HG03469 (cell line): ENCODE data around the gene ZNF580.
A peak's percentile ranks its signal among the peaks of the same experiment; 100 is the strongest.

Experiments
- ATAC-seq: cut with Tn5 transposase; IDR thresholded peaks from one replicate; pipeline ENCODE4 v1.9.1; 2021; ENCODE audit warnings: mild to moderate bottlenecking, moderate library complexity, moderate number of reproducible peaks; ENCODE audit not compliant: unreplicated experiment

Gene ZNF580

GRCh38 chr19:55644191-55644833 is 3.5 kb downstream of the ZNF580 start:
- ATAC-seq = no peak

DNA sequence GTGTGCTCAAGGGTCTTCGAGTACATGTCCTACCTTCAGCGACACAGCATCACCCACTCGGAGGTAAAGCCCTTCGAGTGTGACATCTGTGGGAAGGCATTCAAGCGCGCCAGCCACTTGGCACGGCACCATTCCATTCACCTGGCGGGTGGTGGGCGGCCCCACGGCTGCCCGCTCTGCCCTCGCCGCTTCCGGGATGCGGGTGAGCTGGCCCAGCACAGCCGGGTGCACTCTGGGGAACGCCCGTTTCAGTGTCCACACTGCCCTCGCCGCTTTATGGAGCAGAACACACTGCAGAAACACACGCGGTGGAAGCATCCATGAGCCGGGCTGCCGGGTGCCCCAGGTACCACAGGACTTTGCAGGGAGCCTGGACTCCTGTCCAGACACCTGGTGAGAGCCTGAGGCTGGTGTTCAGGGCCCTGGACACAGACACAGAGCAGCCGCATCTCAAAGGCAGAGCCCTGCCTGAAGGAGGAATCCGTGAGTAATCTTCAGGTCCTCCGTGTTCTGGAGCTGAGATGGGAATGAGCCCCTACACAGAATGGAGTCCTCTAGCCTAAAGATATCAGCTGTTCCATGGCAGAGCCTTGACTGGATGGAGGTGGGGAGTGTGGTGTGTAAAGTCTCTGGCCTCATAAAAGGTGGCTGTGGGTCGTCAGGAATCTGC is 4.2 kb downstream of the ZNF580 start:
- ATAC-seq = no peak

- no peak for ATAC-seq
Observed at GRCh38 chr19:55645512-55645881, 4.7 kb downstream of the ZNF580 start.

GRCh38 chr19:55646889-55647731 is 6.3 kb downstream of the ZNF580 start:
- ATAC-seq = no peak

DNA sequence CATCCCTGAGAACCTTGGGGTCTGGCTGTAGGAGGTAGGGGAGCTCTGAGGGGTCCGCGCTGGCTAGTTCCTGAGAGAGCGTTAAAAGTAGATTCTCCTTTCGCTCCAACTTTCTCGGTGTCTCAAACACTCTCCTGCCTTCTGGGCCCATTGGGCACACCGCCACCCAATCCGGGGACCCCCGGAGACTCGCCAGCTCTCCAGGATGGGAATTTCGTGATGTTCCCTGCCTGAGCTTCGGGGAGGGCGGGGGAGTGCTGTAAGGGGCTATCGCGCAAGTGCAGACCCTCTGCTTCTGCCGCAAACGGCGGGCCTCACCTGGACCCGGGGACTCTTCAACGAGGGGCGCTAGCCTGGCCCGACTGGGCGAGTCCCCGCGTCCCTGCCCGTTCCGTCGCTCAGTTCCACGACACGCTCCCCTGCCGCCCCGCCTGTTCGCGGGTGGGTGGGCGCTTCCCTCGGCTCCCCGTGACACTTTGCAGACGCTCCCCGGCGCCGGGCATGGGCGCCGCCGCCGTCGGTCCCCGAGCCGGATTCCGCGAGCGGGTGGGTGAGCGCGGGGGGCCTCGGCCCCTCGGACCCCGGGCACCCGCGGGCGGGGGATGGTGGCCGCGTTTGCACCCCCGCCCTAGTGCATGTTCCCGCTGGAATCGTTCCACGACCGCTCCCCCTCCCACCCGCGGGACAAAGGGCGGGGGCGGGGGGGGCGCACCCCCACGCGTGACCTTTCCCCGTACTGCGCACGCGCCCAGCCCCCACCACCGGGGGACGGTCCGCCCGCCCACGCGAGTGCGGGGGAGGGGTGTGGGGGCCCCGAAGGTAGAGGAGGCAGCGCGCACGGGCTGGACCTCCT is 7.2 kb downstream of the ZNF580 start, which contains the start of gene CCDC106:
CCDC106 (plus strand) TSS at position 481 of the 853 bp plus-strand sequence. CDS start 835 bp downstream, outside the sequence.
- no peak for ATAC-seq

GRCh38 chr19:55648585-55649267 is 7.9 kb downstream of the ZNF580 start:
- no peak for ATAC-seq

DNA sequence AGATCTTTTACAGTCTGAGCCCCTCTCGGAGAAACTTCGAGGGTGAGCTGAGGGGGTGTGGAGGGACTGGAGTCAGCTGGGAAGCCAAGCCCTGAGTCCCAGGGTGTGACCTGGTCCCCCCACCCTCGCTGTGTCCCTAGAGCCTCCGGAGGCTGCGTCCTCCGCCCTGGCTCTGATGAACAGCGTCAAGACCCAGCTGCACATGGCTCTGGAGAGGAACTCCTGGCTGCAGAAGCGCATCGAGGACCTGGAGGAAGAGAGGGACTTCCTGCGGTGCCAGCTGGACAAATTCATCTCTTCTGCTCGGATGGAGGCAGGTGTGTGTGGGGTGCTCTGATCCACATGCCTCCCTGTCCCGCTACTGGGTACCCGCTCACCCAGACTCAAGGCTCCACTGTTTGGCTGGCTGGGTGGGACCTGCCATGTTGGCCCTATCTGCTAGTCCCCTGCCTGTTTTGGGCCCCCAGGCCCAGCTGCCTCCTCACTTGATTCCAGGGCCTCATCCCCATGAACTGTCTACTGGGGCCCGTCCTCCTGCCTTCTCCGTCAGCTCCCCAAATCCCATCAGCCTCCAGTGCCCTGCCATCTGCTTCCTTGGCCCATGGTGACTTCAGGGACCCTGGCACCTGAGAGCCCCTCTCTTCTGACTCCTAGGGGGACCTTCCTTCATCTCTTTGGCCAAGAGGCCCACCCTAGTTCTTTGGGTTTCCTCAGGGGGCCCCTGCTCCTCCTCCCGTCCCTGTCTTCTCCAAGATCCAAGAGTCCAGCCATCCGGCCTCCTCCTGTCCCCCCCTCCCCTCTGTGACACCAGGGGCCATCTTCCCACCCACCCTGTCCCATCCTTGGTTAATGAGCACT is 8.7 kb downstream of the ZNF580 start:
- ATAC-seq = no peak

- no peak for ATAC-seq
Observed at GRCh38 chr19:55650126-55650557, 9.3 kb downstream of the ZNF580 start.

DNA sequence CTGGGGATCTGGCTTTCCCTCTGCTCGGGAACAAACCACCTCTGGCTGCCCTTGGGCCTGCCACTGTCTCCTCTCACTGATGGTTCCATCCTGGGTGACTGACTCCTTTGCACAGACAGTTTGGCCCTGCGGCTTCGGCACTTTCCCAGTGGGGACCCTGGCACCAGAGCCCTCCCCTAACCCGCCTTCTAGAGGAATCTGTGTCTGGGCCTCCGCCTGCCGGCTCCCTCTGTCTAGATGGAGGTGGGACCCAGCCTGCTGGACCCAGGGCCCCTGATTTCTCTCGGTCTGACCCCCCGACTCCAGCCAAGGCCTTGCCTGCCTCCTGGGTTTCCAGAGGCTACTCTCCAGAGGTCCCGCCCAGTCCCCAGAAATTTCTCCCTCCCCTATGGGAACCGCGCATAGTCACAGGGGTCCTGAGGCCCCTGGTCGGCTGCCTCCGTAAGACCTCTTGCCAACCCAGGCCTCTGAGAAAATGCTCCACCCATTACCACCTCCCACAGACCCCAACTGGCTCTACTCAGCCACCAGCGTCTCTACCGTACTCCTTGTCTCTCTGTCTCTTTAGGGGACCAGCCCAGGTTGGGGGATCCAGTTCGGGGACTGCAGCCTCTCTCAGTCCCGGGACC is 9.9 kb downstream of the ZNF580 start:
- no peak for ATAC-seq

DNA sequence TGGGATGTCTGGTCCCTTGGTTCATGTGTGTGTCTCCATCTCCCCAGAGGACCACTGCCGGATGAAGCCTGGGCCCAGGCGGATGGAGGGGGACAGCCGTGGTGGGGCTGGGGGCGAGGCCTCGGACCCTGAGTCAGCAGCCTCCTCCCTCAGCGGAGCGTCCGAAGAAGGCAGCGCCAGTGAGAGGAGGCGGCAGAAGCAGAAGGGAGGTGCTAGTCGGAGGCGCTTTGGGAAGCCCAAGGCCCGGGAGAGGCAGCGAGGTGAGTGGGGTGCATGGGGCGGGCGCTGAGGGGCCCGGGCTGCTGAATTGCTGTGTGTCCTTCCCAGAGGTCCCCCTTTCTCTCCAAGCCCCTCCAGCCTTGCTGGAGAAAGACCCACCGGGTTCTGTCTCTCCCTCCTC is 10.4 kb downstream of the ZNF580 start:
- no peak for ATAC-seq

DNA sequence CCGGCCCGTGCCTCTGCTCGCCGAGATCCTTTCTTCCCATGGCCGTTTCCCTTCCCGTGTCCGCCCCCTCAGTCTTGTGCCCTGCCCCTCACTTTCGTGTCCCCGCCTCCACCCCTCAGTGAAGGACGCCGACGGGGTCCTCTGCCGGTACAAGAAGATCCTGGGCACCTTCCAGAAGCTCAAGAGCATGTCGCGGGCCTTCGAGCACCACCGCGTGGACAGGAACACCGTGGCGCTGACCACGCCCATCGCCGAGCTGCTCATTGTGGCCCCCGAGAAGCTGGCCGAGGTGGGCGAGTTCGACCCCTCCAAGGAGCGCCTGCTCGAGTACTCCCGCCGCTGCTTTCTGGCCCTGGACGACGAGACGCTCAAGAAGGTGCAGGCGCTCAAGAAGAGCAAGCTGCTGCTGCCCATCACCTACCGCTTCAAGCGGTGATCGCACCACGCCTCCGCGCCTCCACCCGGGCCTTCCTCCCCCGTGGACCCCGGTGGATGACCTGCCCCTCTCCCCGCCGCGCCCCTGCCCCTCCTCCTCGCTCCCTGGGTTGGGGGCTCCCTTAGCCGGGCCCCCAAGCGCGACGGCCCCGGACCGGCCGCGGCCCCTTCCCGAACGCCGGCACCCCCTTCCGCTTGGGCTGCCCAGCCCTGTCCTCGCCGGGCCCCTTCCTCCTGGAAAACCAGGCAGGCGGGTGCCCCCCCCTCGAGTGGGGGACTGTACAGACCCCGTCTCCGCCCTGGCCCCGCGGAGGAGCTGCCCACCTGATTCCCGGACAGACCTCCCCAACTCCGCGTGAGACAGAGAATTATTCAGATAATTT is 11.7 kb downstream of the ZNF580 start:
- ATAC-seq = no peak

DNA sequence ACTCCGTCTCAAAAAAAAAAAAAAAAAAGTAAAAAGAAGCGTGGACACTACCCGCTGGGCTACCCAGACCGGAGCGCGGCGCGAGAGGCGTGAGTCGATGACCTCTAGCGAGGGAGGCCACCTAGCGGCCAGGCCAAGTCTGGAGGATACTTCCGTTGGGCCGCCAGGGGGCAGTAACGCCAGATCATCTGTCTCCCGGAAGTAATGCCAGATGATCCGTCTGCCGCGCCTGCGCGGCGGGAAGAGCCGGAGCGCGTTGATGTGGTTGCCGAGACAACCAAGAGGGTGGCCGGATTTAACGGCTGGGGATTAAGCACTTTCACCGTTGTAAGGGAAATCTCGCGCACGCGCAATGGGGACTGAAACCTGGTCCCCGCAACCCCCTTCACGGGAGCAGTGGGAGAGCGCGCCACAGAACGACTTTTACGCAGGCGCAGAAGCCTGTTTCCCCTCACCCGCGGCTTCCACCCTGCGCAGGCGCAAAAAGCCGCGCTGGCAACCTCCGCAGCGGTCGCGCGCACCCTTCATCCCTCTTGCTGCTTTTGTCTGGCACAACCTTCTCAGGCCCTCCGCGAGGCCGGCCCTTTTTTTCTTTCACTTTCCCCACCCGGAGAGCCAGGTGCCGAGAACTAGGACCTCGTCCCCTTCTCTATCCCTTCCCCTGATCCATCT is 13.0 kb downstream of the ZNF580 start:
- peak; percentile 30 for ATAC-seq

DNA sequence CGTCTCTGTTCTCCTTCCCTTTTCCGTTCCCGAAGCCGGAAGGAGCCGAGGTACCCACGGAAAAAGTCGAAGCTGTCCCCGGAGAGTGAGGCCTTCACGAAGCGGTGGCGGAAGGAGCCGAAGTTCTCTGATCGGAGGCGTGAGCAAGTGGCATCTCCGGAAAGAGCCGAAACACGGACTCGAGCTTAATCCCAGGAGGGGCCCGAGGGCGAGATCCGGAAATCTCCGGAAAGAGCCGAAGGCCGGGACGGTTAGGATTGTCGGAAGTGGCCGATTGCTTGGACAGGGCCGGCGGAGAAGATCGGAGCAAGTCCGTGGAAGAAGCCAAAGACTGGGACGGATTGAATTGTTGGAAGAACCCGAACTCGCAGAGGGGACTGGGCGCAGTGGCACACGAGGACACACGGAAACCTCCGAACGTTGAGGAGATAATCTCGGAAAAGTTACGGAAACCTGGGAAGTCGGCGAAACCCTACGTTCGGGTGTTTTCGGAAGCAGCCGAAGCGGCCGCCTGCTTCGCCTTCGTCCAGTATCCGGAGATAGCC is 13.6 kb downstream of the ZNF580 start:
- peak; percentile 35 for ATAC-seq

- ATAC-seq = peak; percentile 19
Observed at GRCh38 chr19:55654868-55655647, 14.3 kb downstream of the ZNF580 start, which contains the start of gene U2AF2. TSS of gene U2AF2 (plus strand) at chr19:55655035. CDS start at chr19:55655105, 70 bp downstream.

DNA sequence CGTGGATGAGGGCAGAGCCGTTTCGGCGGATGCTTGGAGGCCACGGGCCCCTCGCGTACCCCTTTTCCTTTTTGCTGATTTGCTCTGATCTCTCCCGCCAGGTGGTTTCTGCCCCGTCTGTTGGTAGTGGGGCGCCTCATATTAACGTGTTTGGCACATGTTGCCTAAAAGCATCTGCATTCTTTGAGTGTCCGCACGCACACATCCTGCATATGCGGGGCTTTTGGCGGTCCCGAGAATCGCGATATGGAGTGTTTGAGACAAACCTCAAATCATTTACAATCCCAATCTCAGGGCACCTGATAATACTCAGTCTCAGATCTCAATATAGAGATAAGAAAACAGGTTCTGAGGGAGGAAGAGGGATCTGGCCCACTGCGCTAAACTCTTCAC is 14.8 kb downstream of the ZNF580 start:
- no peak for ATAC-seq

DNA sequence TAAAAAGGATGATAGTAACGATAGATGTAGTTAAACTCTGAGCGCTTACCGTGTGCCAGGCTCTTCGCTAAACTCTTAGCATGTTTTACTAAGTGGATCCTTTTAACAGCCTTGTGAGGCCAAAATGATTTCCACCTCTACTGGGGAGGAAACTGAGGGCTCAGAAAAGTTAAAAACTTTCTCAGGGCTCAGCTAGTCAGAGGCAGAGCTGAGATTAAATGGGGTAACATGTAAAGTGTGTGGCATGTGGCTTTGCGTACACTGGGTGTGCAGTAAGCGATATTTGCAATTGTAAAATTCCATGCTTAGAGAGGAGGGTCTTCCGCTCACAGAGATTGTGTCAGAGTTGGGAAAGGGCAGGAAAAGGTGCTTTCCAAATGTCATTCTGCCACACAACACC is 15.8 kb downstream of the ZNF580 start:
- no peak for ATAC-seq
